ENCODE measurements around the gene GLP2R.

DNA sequence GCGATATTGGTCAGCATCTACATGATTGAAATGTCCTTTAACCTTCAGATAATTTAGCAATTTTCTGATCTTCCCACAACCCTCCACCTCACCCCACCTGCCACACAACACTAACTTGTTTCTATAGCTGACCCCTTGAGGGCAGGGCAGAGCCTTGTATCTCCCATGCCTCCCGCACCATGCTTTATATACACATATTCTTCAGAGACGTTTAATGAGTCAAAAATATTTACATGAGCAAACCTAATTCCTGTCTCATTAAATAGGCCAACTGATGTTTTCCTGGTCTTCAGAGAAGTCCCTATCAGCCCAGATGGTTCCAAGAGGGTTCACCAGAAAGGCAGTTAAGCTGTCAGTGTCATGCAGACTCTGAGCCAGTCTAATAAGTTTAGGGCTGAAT lies 27.7 kb upstream of the GLP2R start:
- no peak for TF ChIP-seq POLR2A (IDR thresholded peaks at IDR 0.05; ENCODE audit: extremely low read depth, insufficient read length)
- no peak for TF ChIP-seq CTCF (IDR thresholded peaks at IDR 0.05; ENCODE audit: low read depth, low read length)

Measured in NB4 (cell line).